Right lobe of liver (tissue), 6 donors: ENCODE data around the gene PCDHA9. TPM values are rescaled to one million over a fixed set of nuclear protein-coding genes. Genes with fewer than 3 reads are reported as not detected.

ENCODE experiments used
- ATAC-seq, 4 donors: fragments of 200-7000 bp; cut with Tn5 transposase; one replicate each; pipeline ENCODE4 v1.9.1; 2020; ENCODE audit warnings: mild to moderate bottlenecking in 4 of 4, moderate library complexity in 4 of 4
- DNase-seq, 3 donors: peaks; one replicate each; pipeline ENCODE4 v3.0.0-alpha.2; 2020
- H3K27ac ChIP-seq, 3 donors: fragments of 200-600 bp; one replicate each; pipeline ENCODE4 v1.8.0; 2022
- H3K27me3 ChIP-seq, 2 donors: fragments of 200-600 bp; one replicate each; pipeline ENCODE4 v1.8.0; 2022
- H3K36me3 ChIP-seq, 4 donors: fragments of 200-600 bp; sonication (generic) in 1 of 4; one replicate each; pipeline versions ENCODE4 v1.5.1 to v1.8.0; 2017 to 2022; ENCODE audit warnings: control low read depth in 1 of 4
- H3K4me1 ChIP-seq, 4 donors: fragments of 200-600 bp; sonication (generic) in 1 of 4; one replicate each; pipeline versions ENCODE4 v1.5.1 to v1.8.0; 2017 to 2022; ENCODE audit warnings: control low read depth in 1 of 4
- H3K4me3 ChIP-seq, 3 donors: fragments of 200-600 bp; one replicate each; pipeline ENCODE4 v1.8.0; 2022
- H3K9me3 ChIP-seq, 4 donors: fragments of 200-600 bp; sonication (generic) in 1 of 4; one replicate each; pipeline versions ENCODE4 v1.5.1 to v1.8.0; 2017 to 2022; ENCODE audit warnings: control low read depth in 1 of 4
- CTCF ChIP-seq, 4 donors: fragments of 200-600 bp in 3 of 4; fragments of 450-650 bp in 1 of 4; IDR thresholded peaks; one replicate each; pipeline versions ENCODE4 v1.5.1 to v1.8.0; 2016 to 2022; ENCODE audit warnings: antibody characterized with exemption in 4 of 4, mild to moderate bottlenecking in 2 of 4
- POLR2A ChIP-seq: fragments of 450-650 bp; IDR thresholded peaks from one replicate; pipeline ENCODE4 v1.6.1; 2017; ENCODE audit warnings: antibody characterized with exemption, mild to moderate bottlenecking
- WGBS: methylation state at CpG from one replicate; pipeline ENCODE4 v1.1.6; 2018; ENCODE audit warnings: low coverage, low lambda C conversion rate; ENCODE audit not compliant: insufficient coverage; ENCODE audit errors: missing lambda C conversion rate; 5-methylcytosine and 5-hydroxymethylcytosine counted together
- intact Hi-C, 2 donors: fragments of 100-400 bp; cut with DNase I; formaldehyde crosslinking; loops; one replicate each; pipeline versions ENCODE4 v1.11.2 to v1.14.1; 2022
- total RNA-seq, 6 experiments: library from RNA; depleted of rRNA in 2 of 6; stranded (reverse); fragments of >200 nt in 2 of 6; fragmentation: NEBNext Ultra II Directional in 3 of 6; extraction: Animal tissue kit (Norgen Biotek cat#: 25700) in 3 of 6; gene quantifications; one replicate each; pipeline versions ENCODE4 v1.1.0 to v1.2.4, GENCODE V29; 2016 to 2023
- donor health status: DM: no; HTN: yes; CAD: no.
- donor health status: DM: no; HTN: no; CAD: no.
- donor health status: DM: no; HTN: no; CAD: no.
- donor health status: DM: no; HTN: yes; CAD: no.
- donor health status: DM: no; HTN: yes; CAD: no.

Gene PCDHA9
- total RNA-seq, 6 experiments from 2014 or later = not detected

GRCh38 chr5:140857987-140858240 lies 9.7 kb downstream of the PCDHA9 start:
- Histone ChIP-seq H3K36me3 (no peaks in the 10 kb centered on the region), H3K27ac (no peak overlapping the region), H3K4me3 (no peak overlapping the region), H3K4me1 (no peaks in the 10 kb centered on the region), H3K27me3 (no peaks in the 10 kb centered on the region), H3K9me3 (peaks cover 0 to 4% (median 2%) of the 10 kb centered on the region in 4 donors)
- intact Hi-C loops = no loop called here
- TF ChIP-seq POLR2A (no peak), CTCF (IDR thresholded peaks at IDR 0.05) (no peak)
- WGBS = no CpG with 5 or more reads among the region's 22 CpGs
- no peak for DNase-seq
- no peak for ATAC-seq

- no peak for DNase-seq
- Histone ChIP-seq H3K9me3 (peaks cover 0 to 4% (median 0%) of the 10 kb centered on the region in 4 donors), H3K4me3 (no peak overlapping the region), H3K27ac (no peak overlapping the region), H3K4me1 (no peaks in the 10 kb centered on the region), H3K27me3 (no peaks in the 10 kb centered on the region), H3K36me3 (no peaks in the 10 kb centered on the region)
- intact Hi-C loops = no loop called here
- TF ChIP-seq POLR2A = no peak
- no peak for TF ChIP-seq CTCF (IDR thresholded peaks at IDR 0.05)
- WGBS = 45% methylated on average over 13 of the region's 76 CpGs
- ATAC-seq = no peak
Measured at GRCh38 chr5:140862441-140863295, 14.5 kb downstream of the PCDHA9 start.

GRCh38 chr5:140868721-140869554 lies 20.8 kb downstream of the PCDHA9 start, which contains the start of gene PCDHA11:
PCDHA11 (plus strand) TSS chr5:140868957; CDS start chr5:140869104, 147 bp downstream.
- H3K27me3 ChIP-seq = no peaks in the 10 kb centered on the region
- H3K9me3 ChIP-seq = no peaks in the 10 kb centered on the region
- TF ChIP-seq CTCF (IDR thresholded peaks at IDR 0.05) (peak in 3 of 4 donors; percentile 15 to 39 (median 21)), POLR2A (no peak)
- DNase-seq (no peak), ATAC-seq (peak; percentile 36 to 77 (median 65))
- H3K4me3 ChIP-seq = peak within 1 kb of the TSS in 1 of 3 donors; percentile 11
- no peaks in the 10 kb centered on the region for H3K36me3 ChIP-seq
- H3K4me1 ChIP-seq = no peaks in the 10 kb centered on the region
- intact Hi-C loops = no loop called here
- 11% methylated on average over 32 of the region's 41 CpGs for WGBS
- H3K27ac ChIP-seq = no peak within 1 kb of the TSS

GRCh38 chr5:140869555-140869886 lies 21.3 kb downstream of the PCDHA9 start:
- ATAC-seq (no peak), DNase-seq (no peak)
- H3K4me1 ChIP-seq = no peaks in the 10 kb centered on the region

More at GRCh38 chr5:140869555-140869886, 21.3 kb downstream of the PCDHA9 start:
- TF ChIP-seq POLR2A = no peak
- TF ChIP-seq CTCF (IDR thresholded peaks at IDR 0.05) = no peak
- Histone ChIP-seq H3K4me3 (peak overlapping the region in 1 of 3 donors; percentile 11), H3K27me3 (peaks cover 0 to 4% of the 10 kb centered on the region in 2 donors), H3K27ac (no peak overlapping the region), H3K9me3 (no peaks in the 10 kb centered on the region), H3K36me3 (no peaks in the 10 kb centered on the region)
- WGBS = 47% methylated on average over 5 of the region's 5 CpGs
- intact Hi-C loops = no loop called here
